GM20431 (cell line): ENCODE data around the gene SLC16A9.
"Not testable (repeated sequence)": the region's sequence is repeated elsewhere in the genome, so short reads cannot be mapped to it uniquely, and the experiment has no call there.

Experiments
- in situ Hi-C: fragments of 300-500 bp; cut with MseI, MboI; formaldehyde crosslinking; loops from one replicate; pipeline ENCODE4 v1.15.0; 2020; ENCODE audit warnings: low sequenced_read_pairs; ENCODE audit not compliant: unreplicated experiment

Gene SLC16A9, protein sequence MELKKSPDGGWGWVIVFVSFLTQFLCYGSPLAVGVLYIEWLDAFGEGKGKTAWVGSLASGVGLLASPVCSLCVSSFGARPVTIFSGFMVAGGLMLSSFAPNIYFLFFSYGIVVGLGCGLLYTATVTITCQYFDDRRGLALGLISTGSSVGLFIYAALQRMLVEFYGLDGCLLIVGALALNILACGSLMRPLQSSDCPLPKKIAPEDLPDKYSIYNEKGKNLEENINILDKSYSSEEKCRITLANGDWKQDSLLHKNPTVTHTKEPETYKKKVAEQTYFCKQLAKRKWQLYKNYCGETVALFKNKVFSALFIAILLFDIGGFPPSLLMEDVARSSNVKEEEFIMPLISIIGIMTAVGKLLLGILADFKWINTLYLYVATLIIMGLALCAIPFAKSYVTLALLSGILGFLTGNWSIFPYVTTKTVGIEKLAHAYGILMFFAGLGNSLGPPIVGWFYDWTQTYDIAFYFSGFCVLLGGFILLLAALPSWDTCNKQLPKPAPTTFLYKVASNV

DNA sequence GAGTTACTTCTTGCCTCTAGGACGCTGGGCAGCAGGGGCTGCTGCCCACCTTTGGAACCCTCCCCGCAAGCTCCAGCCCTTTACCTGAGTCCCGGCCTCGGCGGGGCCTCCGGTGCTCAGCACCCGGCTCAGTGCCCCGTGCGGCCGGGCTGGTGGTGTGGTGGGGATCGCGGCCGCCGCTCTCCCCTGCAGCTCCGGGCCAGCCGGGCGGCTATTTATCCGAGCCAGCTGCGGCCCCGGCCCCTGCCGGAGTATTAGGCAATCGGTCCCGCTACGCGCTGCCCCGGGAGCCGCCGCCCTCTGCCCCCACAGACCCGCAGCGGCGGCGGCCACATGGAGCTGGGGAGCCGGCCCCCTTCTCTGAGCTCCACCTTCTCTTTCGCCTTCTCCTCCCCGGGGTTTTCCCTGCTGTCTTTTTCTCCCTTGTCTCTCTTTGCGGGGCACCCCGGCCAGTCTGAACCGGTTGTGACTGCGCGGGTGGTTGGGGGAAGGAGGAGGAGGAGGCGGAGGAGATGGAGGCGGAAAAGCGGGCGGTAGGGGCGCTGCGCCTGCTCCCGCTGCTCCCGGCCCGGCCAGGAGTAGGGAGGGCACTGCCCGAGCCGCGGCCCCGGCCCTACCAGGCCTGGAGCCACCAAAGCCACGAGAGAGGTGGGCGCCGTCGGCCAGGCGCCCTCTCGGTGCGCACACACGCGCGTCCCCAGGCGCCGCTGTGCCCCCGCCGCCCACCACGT, at the start of gene SLC16A9:
SLC16A9 (minus strand) TSS at position 456 of the 731 bp plus-strand sequence. CDS start 25,559 bp downstream, outside the sequence.
- in situ Hi-C loops: no loop called here

DNA sequence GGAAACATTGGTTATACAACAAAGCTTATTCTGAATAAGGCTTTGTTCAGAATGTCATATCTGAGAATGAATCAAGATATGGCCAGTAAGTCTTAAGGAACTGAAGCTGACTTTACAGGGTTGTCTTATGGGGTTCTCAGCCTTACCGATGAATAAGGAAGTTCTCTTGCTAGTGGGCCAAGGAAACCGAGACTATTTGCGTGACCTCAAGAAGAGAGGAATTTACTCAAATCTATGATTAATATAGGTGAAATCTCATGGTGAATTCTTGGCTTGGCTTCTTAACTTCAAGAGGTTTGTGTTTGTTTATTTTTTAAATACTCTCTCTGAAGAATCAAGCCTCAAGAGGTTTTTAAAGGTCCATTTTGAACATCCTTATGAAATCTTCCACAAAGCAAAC, 48.3 kb upstream of the SLC16A9 start:
- in situ Hi-C loops: no loop called here

DNA sequence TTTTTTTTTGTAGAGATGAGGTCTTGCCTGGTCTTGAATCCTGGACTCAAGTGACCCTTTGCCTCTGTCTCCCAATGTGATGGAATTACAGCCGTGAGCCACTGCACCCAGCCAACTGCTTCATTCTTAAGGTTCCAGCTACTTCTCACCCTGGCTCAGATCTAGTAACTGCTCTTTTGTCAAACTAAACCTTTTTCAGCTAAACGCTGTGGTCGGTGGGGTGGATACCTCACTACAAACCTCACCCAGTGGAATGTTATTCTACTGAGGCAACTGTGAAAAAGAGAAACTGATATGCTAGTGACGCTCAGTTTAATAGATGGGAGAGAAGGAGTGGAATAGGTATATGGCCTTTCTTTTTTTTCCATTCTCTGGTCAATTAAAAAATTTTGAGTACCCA, 45.3 kb upstream of the SLC16A9 start:
- in situ Hi-C loops: no loop called here

DNA sequence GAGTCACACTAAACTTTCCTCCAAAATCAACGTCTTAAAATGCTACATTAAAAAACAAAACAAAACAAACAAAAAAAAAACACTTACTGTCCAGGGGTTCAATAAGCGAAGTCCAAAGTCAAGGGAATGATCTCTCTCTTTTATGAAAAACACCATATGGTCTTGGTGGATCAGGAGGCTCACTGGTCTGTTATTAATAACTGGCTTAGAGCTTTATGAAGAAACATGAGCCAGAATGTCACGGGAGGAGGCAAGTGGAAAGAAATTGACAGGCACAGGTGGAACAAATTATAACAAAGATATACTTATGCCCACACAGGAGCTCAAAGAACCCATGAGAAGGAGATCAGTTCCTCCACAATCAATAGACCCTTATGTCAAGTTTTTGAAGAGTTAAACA, 43.6 kb upstream of the SLC16A9 start, which contains the start of gene MRLN:
MRLN (minus strand) TSS at position 189 of the 400 bp plus-strand sequence.
- in situ Hi-C loops: no loop called here

DNA sequence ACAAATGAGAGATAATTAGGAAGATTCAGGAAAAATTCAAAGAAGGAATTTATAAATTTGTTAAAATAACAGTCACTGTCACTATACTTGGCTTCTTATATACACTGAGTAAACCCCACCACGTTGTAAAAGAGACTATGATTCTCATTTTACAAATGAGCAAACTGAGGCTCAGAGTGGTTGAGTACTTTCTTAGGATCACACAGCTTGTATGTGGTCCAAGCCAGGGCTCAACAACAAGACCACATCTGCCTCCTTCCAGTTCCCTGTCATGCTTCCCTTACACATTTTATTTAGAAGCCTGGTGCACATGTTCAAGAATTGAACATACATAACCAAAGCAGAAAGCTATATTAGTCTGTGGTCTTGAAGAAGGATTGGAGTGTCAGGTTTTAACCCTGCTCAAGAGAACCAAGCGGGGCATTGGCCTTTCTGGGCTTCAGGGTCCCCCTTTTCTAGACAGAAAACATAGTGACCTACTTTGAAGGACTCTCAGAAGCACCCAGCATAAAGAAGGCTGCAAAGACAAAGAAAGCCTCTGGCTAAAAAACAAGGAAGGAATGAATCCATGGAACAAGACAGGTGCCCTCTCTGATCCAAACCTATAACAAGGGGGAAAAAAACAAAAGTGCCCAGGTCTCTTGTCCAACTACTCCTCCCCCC, 42.8 kb upstream of the SLC16A9 start:
- in situ Hi-C loops: no loop called here

DNA sequence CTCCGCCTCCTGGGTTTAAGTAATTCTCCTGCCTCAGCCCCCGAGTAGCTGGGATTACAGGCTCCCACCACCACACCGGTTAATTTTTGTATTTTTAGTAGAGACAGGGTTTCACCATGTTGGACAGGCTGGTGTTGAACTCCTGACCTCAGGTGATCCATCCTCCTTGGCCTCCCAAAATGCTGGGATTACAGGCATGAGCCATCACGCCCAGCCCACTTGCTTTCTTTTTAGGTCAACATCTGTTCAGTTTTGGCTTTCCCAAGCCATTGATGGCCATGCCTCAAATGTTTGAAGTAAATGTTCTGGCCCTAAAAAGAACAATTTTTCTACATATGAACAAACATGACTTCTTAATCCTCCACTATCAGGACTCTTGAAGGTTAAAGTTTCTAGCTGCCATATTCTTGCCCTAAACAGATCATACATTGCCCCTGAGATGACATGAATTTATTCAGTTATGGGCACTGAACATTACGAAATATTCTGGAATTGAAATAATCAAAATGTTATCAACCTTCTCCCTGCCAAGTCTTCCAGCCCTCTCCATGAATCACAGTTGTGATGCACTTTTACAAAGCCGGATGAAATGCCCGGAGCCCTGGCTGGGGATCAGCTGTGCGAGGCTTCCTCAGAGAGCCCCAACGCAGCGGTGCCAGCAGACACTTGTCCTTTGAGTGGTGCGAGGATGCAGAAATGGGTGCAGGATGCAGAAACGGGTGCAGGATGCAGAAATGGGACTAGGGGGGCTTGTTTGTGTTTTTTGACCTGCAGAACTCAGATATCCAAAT, 40.7 kb upstream of the SLC16A9 start:
- in situ Hi-C loops: no loop called here

DNA sequence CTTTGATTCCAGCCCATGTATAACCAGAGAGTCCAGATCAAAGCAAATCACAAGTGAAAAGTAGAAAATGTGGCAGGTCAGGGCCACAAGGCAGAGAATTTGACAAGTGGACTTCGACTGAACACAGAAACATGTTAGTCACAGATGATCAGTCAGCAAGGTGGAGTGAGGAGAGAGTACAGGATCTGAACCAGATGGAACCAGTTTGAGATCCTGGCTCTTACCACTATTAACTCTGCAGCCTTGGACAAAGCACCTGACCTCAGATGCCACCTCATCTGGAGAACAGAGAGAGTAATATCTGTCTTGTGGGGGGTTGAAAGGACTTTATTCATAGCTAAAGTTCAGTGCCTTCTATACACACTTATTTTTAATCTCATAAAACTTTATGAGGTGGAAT, 39.2 kb upstream of the SLC16A9 start:
- in situ Hi-C loops: no loop called here

DNA sequence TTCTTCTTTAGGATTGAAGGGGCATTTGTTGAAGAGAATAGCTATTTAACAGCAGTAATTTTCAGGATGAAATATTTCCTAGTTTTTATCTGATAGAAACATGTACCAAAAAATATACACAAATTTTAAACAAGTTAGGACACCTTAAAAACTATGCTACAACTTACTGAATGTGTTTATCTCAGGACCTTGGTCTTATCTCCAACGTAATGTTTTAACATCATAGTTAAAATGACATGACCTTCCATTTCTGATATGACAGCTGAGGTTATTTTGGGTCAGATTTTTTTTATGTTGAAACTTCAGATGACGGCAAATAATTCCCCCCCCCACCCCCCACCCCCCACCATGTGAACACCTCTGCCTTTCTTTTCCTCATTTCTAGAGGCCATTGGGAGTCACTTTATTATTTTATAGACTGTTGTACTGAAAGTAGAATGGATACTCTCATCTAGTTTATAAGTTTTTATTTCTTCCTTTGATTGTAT, 35.6 kb upstream of the SLC16A9 start:
- in situ Hi-C loops: no loop called here

DNA sequence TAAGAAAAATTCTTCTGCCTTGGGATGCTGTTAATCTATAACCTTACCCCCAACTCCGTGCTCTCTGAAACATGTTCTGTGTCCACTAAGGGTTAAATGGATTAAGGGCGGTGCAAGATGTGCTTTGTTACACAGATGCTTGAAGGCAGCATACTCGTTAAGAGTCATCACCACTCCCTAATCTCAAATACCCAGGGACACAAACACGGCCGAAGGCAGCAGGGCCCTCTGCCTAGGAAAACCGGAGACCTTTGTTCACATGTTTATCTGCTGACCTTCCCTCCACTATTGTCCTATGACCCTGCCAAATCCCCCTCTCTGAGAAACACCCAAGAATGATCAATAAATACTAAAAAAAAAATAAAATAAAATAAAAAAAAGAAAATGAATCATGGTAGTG, 35.1 kb upstream of the SLC16A9 start:
- in situ Hi-C loops: not testable (repeated sequence)

DNA sequence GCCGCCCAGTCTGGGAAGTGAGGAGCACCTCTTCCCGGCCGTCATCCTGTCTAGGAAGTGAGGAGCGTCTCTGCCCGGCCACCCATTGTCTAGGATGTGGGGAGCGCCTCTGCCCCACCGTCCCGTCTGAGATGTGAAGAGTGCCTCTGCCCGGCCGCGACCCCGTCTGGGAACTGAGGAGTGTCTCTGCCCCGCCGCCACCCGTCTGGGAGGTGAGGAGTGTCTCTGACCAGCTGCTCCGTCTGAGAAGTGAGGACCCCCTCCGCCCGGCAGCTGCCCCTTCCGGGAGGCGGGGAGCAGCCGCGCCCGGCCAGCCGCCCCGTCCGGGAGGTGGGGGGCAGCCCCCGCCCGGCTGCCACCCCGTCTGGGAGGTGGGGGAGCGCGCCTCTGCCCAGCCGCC, 34.5 kb upstream of the SLC16A9 start:
- in situ Hi-C loops: not testable (repeated sequence)

DNA sequence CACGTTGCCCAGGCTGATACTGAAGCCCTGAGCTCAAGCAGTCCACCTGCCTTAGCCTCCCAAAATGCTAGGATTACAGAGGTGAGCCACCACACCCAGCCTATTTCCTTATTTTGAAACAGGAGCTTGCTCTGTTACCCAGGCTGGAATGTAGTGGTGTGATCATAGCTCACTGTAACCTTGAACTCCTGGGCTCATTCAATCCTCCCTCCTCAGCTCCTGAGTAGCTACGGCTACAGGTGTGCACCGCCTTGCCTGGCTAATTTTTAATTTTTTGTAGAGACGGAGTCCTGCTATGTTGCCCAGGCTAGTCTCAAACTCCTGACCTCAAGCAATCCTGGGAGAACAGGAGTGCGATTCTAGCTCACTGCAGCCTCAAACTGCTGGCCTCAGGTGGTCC, 31.9 kb upstream of the SLC16A9 start:
- in situ Hi-C loops: no loop called here

DNA sequence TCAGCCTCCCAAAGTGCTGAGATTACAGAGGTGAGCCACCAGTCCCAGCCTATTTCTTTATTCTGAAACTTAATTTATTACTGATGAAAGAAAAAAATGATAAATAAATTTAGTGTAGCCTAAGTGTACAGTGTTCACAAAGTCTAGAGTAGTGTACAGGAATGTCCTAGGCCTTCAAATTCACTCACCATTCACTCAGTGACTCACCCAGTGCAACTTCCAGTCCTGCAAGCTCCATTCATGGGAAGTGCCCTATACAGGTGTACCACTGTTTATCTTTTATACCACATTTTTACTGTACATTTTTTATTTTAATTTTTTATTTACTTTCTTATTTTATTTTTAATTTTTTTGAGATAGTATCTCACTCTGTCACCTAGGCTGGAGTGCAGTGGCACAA, 31.4 kb upstream of the SLC16A9 start:
- in situ Hi-C loops: no loop called here

DNA sequence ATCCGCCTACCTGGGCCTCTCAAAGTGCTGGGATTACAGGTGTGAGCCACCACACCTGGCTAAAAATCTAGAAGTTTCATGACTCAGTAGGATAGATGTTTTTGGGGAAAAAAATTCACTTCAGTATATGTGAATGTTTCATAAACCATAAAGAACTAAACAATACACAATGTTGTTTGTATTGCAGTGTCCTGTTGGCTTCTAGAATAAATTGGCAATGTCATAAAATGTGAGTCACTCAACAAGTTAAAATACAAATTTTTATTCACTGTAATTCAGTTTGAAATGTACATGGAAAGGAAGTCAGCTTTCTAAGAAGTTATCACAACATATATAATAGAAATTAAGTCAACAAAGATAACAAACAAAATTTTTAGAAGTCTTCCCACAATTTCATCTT, 27.1 kb upstream of the SLC16A9 start:
- in situ Hi-C loops: no loop called here

DNA sequence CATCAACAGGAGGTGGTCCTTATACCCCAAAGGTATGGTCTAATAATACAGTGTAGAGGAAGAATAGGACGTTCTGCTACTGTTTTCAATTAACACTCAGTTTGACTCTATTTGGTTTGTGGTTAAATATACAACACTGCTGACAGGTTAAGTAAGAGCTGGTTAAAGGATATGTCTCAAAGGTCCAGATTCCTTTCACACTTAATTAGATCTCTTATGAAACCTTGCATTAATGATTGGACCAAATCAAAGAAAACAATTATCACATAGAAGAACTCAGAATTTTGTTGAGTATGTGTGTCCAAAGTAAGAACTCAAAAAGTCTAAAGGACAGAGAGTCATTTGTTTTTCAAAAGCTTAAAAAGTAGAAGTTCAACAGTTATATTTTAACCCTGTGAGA, 25.6 kb upstream of the SLC16A9 start:
- in situ Hi-C loops: no loop called here

DNA sequence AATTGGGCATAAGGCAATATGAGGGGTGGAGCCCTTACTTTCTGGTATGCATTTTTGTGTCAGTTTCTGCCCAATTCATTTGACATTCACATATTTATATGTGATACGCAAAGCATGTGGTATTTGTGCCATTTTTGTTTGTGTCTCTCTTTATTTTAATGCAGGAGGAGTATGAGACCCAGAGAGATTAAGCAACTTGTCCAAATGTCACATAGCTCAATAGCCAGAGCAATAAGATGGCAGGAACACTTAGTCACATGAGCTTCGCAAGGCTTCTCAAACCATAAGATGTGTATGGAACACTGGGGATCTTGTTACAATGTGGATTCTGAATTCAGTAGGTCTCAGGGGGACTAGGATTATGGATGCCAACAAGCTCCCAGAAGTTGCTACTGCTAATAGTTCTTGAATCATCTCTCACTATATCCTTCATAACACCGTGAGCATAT, 24.4 kb upstream of the SLC16A9 start:
- in situ Hi-C loops: no loop called here

DNA sequence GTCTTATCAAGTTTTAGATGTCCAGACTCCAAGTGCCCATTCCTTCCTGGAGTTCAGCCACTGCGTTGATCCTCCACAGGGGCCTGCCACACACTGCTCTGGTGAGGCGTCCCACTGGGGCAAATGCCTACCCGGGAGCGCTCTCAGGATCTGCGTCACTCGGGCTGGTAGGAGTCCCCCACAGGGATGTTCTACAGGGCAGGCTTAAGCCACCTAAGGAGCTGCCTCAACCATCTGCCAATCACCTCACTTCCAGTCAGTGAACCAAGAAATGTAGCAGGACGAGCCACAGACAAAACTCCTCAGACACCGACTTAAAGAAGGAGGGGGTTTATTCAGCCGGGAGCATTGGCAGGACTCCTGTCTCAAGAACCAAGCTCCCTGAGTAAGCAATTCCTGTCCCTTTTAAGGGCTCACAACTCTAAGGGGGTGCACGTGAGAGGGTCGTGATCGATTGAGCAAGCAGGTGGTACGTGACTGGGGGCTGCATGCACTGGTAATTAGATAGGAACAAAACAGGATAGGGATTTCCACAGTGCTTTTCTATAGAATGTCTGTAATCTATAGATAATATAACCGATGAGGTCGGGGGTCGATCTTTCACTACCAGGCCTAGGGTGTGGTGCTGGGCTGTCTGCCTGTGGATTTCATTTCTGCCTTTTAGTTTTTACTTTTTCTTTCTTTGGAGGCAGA, 23.8 kb upstream of the SLC16A9 start:
- in situ Hi-C loops: not testable (repeated sequence)

DNA sequence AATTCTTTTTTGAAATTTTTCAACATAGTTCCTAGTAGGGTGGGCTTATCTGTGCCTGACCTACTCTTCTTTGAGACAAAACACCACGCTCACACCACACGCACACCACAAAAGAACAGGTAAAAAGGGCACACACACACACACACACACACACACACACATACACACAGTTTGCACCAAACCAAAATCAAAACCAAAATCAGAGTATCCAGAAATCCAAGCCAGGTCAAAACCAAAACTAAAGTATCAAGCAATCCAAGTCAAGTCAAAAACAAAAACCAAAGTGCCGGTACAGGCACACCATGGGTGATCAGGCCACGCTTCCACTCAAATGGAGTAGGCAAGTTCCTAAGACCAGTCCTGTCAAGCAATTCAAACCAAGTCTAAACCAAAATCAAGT, 23.2 kb upstream of the SLC16A9 start:
- in situ Hi-C loops: not testable (repeated sequence)

DNA sequence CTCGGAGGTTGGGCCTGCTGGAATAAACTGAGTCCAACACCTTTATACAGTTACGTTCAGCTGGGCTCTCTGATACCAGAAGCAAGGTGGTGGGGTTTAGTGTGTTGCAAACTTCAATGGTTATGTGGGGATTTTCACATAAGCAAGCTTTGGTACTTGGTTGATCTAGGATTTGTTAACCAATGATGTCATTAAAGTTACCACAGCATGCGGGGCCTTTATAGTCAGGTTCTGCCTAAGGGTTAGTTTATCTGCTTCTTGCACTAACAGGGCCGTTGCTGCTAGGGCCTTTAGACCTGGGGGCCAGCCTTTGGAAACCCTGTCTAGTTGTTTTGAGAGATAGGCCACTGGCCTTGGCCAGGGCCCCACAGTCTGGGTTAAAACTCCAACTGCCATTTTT, 19.5 kb upstream of the SLC16A9 start:
- in situ Hi-C loops: not testable (repeated sequence)
